Smooth muscle cell (in vitro differentiated cells): ENCODE measurements around the gene DEFB125. TPM values are rescaled to one million over a fixed set of nuclear protein-coding genes. Genes with fewer than 3 reads are reported as not detected.

ENCODE experiments used
- DNase-seq: peaks from one replicate; lab custom pipeline; 2025; ENCODE audit not compliant: unreplicated experiment; lab: John Stamatoyannopoulos, UW
- H2AFZ ChIP-seq: fragments of 200-600 bp; sonication (generic); 2 replicates; pipeline ENCODE4 v1.6.0; 2016; ENCODE audit warnings: antibody characterized with exemption, low read depth, mild to moderate bottlenecking
- H3F3A ChIP-seq: fragments of 200-600 bp; sonication (generic); 2 replicates; pipeline ENCODE4 v1.6.0; 2017; ENCODE audit warnings: antibody characterized with exemption, low read depth
- H3K27ac ChIP-seq: fragments of 200-600 bp; sonication (generic); 2 replicates; pipeline ENCODE4 v1.5.1; 2016; ENCODE audit warnings: low read depth, mild to moderate bottlenecking
- H3K27me3 ChIP-seq: fragments of 200-600 bp; sonication (generic); 2 replicates; pipeline ENCODE4 v1.6.1; 2016; ENCODE audit warnings: low read depth, mild to moderate bottlenecking
- H3K36me3 ChIP-seq: fragments of 200-600 bp; sonication (generic); 2 replicates; pipeline ENCODE4 v1.5.1; 2016; ENCODE audit warnings: low read depth
- H3K4me1 ChIP-seq: fragments of 200-600 bp; sonication (generic); 2 replicates; pipeline ENCODE4 v1.5.1; 2016; ENCODE audit warnings: low read depth
- H3K4me2 ChIP-seq: fragments of 200-600 bp; sonication (generic); 2 replicates; pipeline ENCODE4 v1.6.0; 2016; ENCODE audit warnings: mild to moderate bottlenecking
- H3K4me3 ChIP-seq: fragments of 200-600 bp; sonication (generic); 2 replicates; pipeline ENCODE4 v1.5.1; 2016; ENCODE audit warnings: mild to moderate bottlenecking
- H3K79me2 ChIP-seq: fragments of 200-600 bp; sonication (generic); 2 replicates; pipeline ENCODE4 v1.6.0; 2016; ENCODE audit warnings: low read depth, mild to moderate bottlenecking
- H3K9ac ChIP-seq: fragments of 200-600 bp; sonication (generic); 2 replicates; pipeline ENCODE4 v1.6.0; 2016; ENCODE audit warnings: low read depth
- H3K9me3 ChIP-seq: fragments of 200-600 bp; sonication (generic); replicated peaks from 2 replicates; pipeline ENCODE4 v1.5.1; 2016; ENCODE audit warnings: low read depth
- H4K20me1 ChIP-seq: fragments of 200-600 bp; sonication (generic); 2 replicates; pipeline ENCODE4 v1.6.0; 2016; ENCODE audit warnings: low read depth
- CTCF ChIP-seq: fragments of 200-600 bp; sonication (generic); IDR thresholded peaks from 2 replicates; pipeline ENCODE4 v1.5.1; 2017; ENCODE audit warnings: borderline replicate concordance, mild to moderate bottlenecking, antibody characterized with exemption; ENCODE audit not compliant: insufficient read depth, poor library complexity, severe bottlenecking
- WGBS: methylation state at CpG from one replicate; pipeline ENCODE4 v1.1.7; 2016; ENCODE audit warnings: low lambda C conversion rate; 5-methylcytosine and 5-hydroxymethylcytosine counted together
- polyA plus RNA-seq: library from polyadenylated mRNA; unstranded; fragments of >200 nt; fragmentation: Nextera tagmentation; extraction: Ambion mirVana; gene quantifications from 2 replicates; pipeline ENCODE4 v1.2.1, GENCODE V29; 2016
- total RNA-seq: library from RNA; depleted of rRNA; stranded (reverse); fragments of >200 nt; gene quantifications from 2 replicates; pipeline ENCODE4 v1.2.3, GENCODE V29; 2014

The DEFB125 gene
- total and polyA plus RNA-seq, 2 experiments from 2014 or later = not detected

- no peaks in the 10 kb centered on the region for H4K20me1 ChIP-seq
- H3K27me3 ChIP-seq = no peaks in the 10 kb centered on the region
- H3K9me3 ChIP-seq = no peaks in the 10 kb centered on the region
- H3K79me2 ChIP-seq = no peaks in the 10 kb centered on the region
- no peak overlapping the region for H3K4me3 ChIP-seq
- H3F3A ChIP-seq = no peaks in the 10 kb centered on the region
- no peak overlapping the region for H3K27ac ChIP-seq
- no peaks in the 10 kb centered on the region for H3K36me3 ChIP-seq
- H3K9ac ChIP-seq = no peak overlapping the region
- TF ChIP-seq CTCF = no peak
- no peak overlapping the region for H2AFZ ChIP-seq
- WGBS = 58% methylated on average over 2 of the region's 2 CpGs
- no peaks in the 10 kb centered on the region for H3K4me1 ChIP-seq
- H3K4me2 ChIP-seq = no peak overlapping the region
- no peak for DNase-seq
Measured at GRCh38 chr20:77231-77630, 10.2 kb upstream of the DEFB125 start.

- no peak for DNase-seq
- H3K9ac ChIP-seq = no peak overlapping the region
- H3K9me3 ChIP-seq = no peaks in the 10 kb centered on the region
- H3K27ac ChIP-seq = no peak overlapping the region
- H3K36me3 ChIP-seq = no peaks in the 10 kb centered on the region
- no peaks in the 10 kb centered on the region for H3K79me2 ChIP-seq
- no peaks in the 10 kb centered on the region for H3K4me1 ChIP-seq
- no peaks in the 10 kb centered on the region for H4K20me1 ChIP-seq
- no peak for TF ChIP-seq CTCF
- no peak overlapping the region for H3K4me2 ChIP-seq
- H3K27me3 ChIP-seq = no peaks in the 10 kb centered on the region
- no peak overlapping the region for H3K4me3 ChIP-seq
- H3F3A ChIP-seq = no peaks in the 10 kb centered on the region
- no peak overlapping the region for H2AFZ ChIP-seq
Measured at GRCh38 chr20:78338-78737, 9.1 kb upstream of the DEFB125 start.

- H3K36me3 ChIP-seq = no peaks in the 10 kb centered on the region
Measured at GRCh38 chr20:79565-79964, 7.9 kb upstream of the DEFB125 start.

GRCh38 chr20:90651-91050 lies 3.2 kb downstream of the DEFB125 start:
- H3K9ac ChIP-seq = no peak overlapping the region
- peaks cover 12% of the 10 kb centered on the region for H3K9me3 ChIP-seq
- no peak overlapping the region for H3K4me3 ChIP-seq
- no peak for DNase-seq
- no peak overlapping the region for H3K27ac ChIP-seq
- H3K4me2 ChIP-seq = no peak overlapping the region
- H2AFZ ChIP-seq = no peak overlapping the region
- H4K20me1 ChIP-seq = no peaks in the 10 kb centered on the region
- H3K79me2 ChIP-seq = no peaks in the 10 kb centered on the region
- H3K4me1 ChIP-seq = no peaks in the 10 kb centered on the region
- H3K36me3 ChIP-seq = no peaks in the 10 kb centered on the region
- no peaks in the 10 kb centered on the region for H3F3A ChIP-seq
- H3K27me3 ChIP-seq = no peaks in the 10 kb centered on the region
- TF ChIP-seq CTCF = no peak

More at GRCh38 chr20:79565-79964, 7.9 kb upstream of the DEFB125 start:
- H4K20me1 ChIP-seq = no peaks in the 10 kb centered on the region
- H3K4me2 ChIP-seq = no peak overlapping the region
- no peak overlapping the region for H2AFZ ChIP-seq
- H3K79me2 ChIP-seq = no peaks in the 10 kb centered on the region
- H3F3A ChIP-seq = no peaks in the 10 kb centered on the region
- H3K9me3 ChIP-seq = no peaks in the 10 kb centered on the region
- TF ChIP-seq CTCF = no peak
- H3K4me1 ChIP-seq = no peaks in the 10 kb centered on the region
- WGBS = 74% methylated on average over 4 of the region's 4 CpGs
- no peaks in the 10 kb centered on the region for H3K27me3 ChIP-seq
- H3K27ac ChIP-seq = no peak overlapping the region
- no peak for DNase-seq
- no peak overlapping the region for H3K4me3 ChIP-seq
- H3K9ac ChIP-seq = no peak overlapping the region
